ENCODE results near the gene NOXO1. TPM values are rescaled to one million over a fixed set of nuclear protein-coding genes. Genes with fewer than 3 reads are reported as not detected.

NOXO1 gene
- total RNA-seq, 1 experiment from 2014 or later, result 1.7 TPM

DNA sequence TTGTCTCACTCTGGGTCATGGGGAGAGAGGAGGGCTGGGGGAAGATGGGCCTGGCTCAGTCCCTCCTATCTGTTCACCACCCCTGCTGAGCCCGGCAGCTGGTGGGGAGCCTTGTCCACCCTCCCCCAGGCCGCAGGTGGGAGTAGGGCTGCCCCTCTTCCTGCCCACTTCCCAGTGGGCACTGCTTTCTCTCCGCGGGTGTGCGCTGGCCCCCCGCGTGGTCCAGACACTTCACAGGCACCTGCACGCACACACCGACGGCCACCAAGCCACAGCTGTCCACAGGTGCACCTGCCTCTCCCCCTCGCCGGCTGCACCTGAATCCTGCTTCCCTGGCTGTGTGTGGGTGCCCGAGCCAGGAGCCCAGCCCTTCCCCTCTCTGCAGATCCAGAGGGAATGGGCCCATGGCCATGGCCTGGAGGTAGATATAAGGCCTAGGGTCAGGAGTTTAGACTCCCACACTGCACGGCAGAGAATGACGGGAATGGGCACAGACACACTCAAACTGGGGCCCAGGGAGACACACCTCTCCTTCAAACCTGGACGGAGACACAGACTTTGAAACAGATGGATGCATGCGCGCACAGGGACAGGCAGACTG, 47.5 kb upstream of the NOXO1 start:
- Histone ChIP-seq H3K9me3 (ENCODE audit: control insufficient read depth, low read depth, low read length) (no peaks in the 10 kb centered on the region), H3K27me3 (ENCODE audit: insufficient read depth, low read length) (peaks cover 7% of the 10 kb centered on the region; the same call in 1 of the 2 replicates), H3T11ph (ENCODE audit: low read length) (no peak overlapping the region), H3K4me2 (ENCODE audit: insufficient read depth, insufficient read length, low read length) (no peak overlapping the region), H4K91ac (ENCODE audit: insufficient read length, low read depth, low read length) (no peak overlapping the region), H4K5ac (ENCODE audit: insufficient read length, low read depth, low read length) (no peak overlapping the region), H2BK120ac (ENCODE audit: low read depth, low read length, poor library complexity, severe bottlenecking) (no peak overlapping the region), H4K20me1 (ENCODE audit: control insufficient read depth, insufficient read depth, insufficient read length) (no peaks in the 10 kb centered on the region), H3K79me2 (ENCODE audit: insufficient read depth, low read length) (no peaks in the 10 kb centered on the region), H3K23ac (ENCODE audit: insufficient read length, low read depth, low read length) (no peak overlapping the region), H2BK20ac (ENCODE audit: low read depth, low read length, poor library complexity, severe bottlenecking) (no peak overlapping the region), H3K18ac (ENCODE audit: insufficient read length, low read depth, low read length) (no peak overlapping the region), H3K4ac (ENCODE audit: low read depth, low read length) (no peak overlapping the region), H2AK5ac (ENCODE audit: insufficient read length, low read length) (no peak overlapping the region), H2BK12ac (ENCODE audit: insufficient read length, low read depth, low read length) (no peak overlapping the region), H4K8ac (replicated peaks; ENCODE audit: insufficient read length, low read depth, low read length) (no peak overlapping the region), H3K23me2 (ENCODE audit: insufficient read length, low read depth, low read length, poor library complexity, severe bottlenecking) (peaks cover 3% of the 10 kb centered on the region), H3K79me1 (ENCODE audit: insufficient read depth, low read depth, low read length, poor library complexity, severe bottlenecking) (no peaks in the 10 kb centered on the region), H3K27ac (ENCODE audit: insufficient read length, low read depth, low read length) (no peak overlapping the region), H2BK5ac (ENCODE audit: insufficient read length, low read length) (no peak overlapping the region), H3K9ac (ENCODE audit: extremely low read depth, insufficient read length, low read length) (no peak overlapping the region), H2AFZ (ENCODE audit: low read length) (no peak overlapping the region), H3K56ac (ENCODE audit: insufficient read length, low read depth, low read length) (no peak overlapping the region), H3K14ac (ENCODE audit: insufficient read depth, low read length) (no peak overlapping the region), H3K4me1 (ENCODE audit: insufficient read depth, low read length) (no peaks in the 10 kb centered on the region; the same call in 1 of the 2 replicates), H2BK15ac (ENCODE audit: low read depth, low read length) (no peak overlapping the region)
- no peak overlapping the region for H3K27ac Mint-ChIP-seq
- no peaks in the 10 kb centered on the region for H3K36me3 Mint-ChIP-seq (ENCODE audit: insufficient read depth in 1 of 3, low read depth in 3 of 3)
- H3K4me1 Mint-ChIP-seq, result peaks cover 10 to 13% of the 10 kb centered on the region in 2 experiments
- TF ChIP-seq, protein P1, sequence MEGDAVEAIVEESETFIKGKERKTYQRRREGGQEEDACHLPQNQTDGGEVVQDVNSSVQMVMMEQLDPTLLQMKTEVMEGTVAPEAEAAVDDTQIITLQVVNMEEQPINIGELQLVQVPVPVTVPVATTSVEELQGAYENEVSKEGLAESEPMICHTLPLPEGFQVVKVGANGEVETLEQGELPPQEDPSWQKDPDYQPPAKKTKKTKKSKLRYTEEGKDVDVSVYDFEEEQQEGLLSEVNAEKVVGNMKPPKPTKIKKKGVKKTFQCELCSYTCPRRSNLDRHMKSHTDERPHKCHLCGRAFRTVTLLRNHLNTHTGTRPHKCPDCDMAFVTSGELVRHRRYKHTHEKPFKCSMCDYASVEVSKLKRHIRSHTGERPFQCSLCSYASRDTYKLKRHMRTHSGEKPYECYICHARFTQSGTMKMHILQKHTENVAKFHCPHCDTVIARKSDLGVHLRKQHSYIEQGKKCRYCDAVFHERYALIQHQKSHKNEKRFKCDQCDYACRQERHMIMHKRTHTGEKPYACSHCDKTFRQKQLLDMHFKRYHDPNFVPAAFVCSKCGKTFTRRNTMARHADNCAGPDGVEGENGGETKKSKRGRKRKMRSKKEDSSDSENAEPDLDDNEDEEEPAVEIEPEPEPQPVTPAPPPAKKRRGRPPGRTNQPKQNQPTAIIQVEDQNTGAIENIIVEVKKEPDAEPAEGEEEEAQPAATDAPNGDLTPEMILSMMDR (conservative IDR thresholded peaks at IDR 0.05), result no peak
- H3K9me3 Mint-ChIP-seq, result no peaks in the 10 kb centered on the region; a peak in 1 of 5 replicates
- no peak for DNase-seq
- no CpG with 5 or more reads among the region's 18 CpGs for WGBS (ENCODE audit: extremely low coverage, insufficient read length, low lambda C conversion rate)
- H3K27me3 Mint-ChIP-seq (ENCODE audit: low read depth), result peaks cover 31% of the 10 kb centered on the region
- no peak overlapping the region; a peak in 1 of 5 replicates for H3K4me3 Mint-ChIP-seq

Data from H9 (cell line).